Heart left ventricle (tissue), 16 donors: ENCODE results near the gene KLHL8. TPM values are rescaled to one million over a fixed set of nuclear protein-coding genes. Genes with fewer than 3 reads are reported as not detected.

ENCODE experiments used
- ATAC-seq, 4 donors: fragments of 200-7000 bp; cut with Tn5 transposase; one replicate each; pipeline ENCODE4 v1.9.1; 2020 to 2022; ENCODE audit warnings: moderate library complexity in 4 of 4, mild to moderate bottlenecking in 3 of 4, moderate number of reproducible peaks in 1 of 4
- DNase-seq, 5 donors: peaks; one replicate each; pipeline ENCODE4 v3.0.0-alpha.2; 2020
- H3K27ac ChIP-seq, 12 donors: fragments of 200-600 bp; sonication (generic) in 4 of 12; one replicate each; pipeline versions ENCODE4 v1.5.0 to v1.8.0; 2016 to 2022; ENCODE audit warnings: mild to moderate bottlenecking in 2 of 12
- H3K27me3 ChIP-seq, 9 donors: fragments of 200-600 bp; sonication (generic) in 2 of 9; one replicate each; pipeline versions ENCODE4 v1.5.1 to v1.8.0; 2016 to 2022; ENCODE audit warnings: mild to moderate bottlenecking in 3 of 9
- H3K36me3 ChIP-seq, 9 donors: fragments of 200-600 bp; sonication (generic) in 2 of 9; one replicate each; pipeline versions ENCODE4 v1.5.0 to v1.8.0; 2018 to 2022; ENCODE audit warnings: mild to moderate bottlenecking in 2 of 9
- H3K4me1 ChIP-seq, 12 donors: fragments of 200-600 bp; sonication (generic) in 4 of 12; one replicate each; pipeline versions ENCODE4 v1.5.0 to v1.8.0; 2016 to 2022; ENCODE audit warnings: mild to moderate bottlenecking in 3 of 12
- H3K4me3 ChIP-seq, 12 donors: fragments of 200-600 bp; sonication (generic) in 4 of 12; one replicate each; pipeline versions ENCODE4 v1.5.0 to v1.8.0; 2017 to 2022; ENCODE audit warnings: mild to moderate bottlenecking in 9 of 12, moderate library complexity in 4 of 12
- H3K9me3 ChIP-seq, 12 donors: fragments of 200-600 bp; sonication (generic) in 4 of 12; one replicate each; pipeline versions ENCODE4 v1.5.0 to v1.8.0; 2016 to 2022; ENCODE audit warnings: mild to moderate bottlenecking in 1 of 12
- CTCF ChIP-seq, 12 donors: fragments of 200-600 bp; sonication (generic) in 4 of 12; IDR thresholded peaks; one replicate each; pipeline versions ENCODE4 v1.5.0 to v1.8.0; 2018 to 2022; ENCODE audit warnings: antibody characterized with exemption in 12 of 12, mild to moderate bottlenecking in 5 of 12
- POLR2A ChIP-seq, 2 donors: fragments of 450-650 bp; IDR thresholded peaks; one replicate each; pipeline ENCODE4 v1.6.1; 2017; ENCODE audit warnings: antibody characterized with exemption in 2 of 2, mild to moderate bottlenecking in 2 of 2, moderate library complexity in 2 of 2
- WGBS, 4 donors: extraction: QIAGEN DNeasy Blood & Tissue Kit in 2 of 4; methylation state at CpG; one replicate each; pipeline versions ENCODE4 v1.1.5 to v1.1.7; 2013 to 2018; 5-methylcytosine and 5-hydroxymethylcytosine counted together
- intact Hi-C, 10 donors: fragments of 100-400 bp; cut with DNase I; formaldehyde crosslinking; loops; one replicate each; pipeline versions ENCODE4 v1.11.1 to v1.14.2; 2022
- polyA plus RNA-seq, 2 donors: library from polyadenylated mRNA; stranded (reverse); fragments of 200-250 nt; gene quantifications; one replicate each; pipeline ENCODE4 v1.2.3, GENCODE V29; 2013
- total RNA-seq, 9 donors: library from RNA; depleted of rRNA in 2 of 9; stranded (reverse); fragments of >200 nt in 2 of 9; fragmentation: NEBNext Ultra II Directional in 3 of 9; extraction: Animal tissue kit (Norgen Biotek cat#: 25700) in 3 of 9; gene quantifications; one replicate each; pipeline versions ENCODE4 v1.1.0 to v1.2.4, GENCODE V29; 2016 to 2023
- donor health status: ischemic (EF 13 %, LVEDD 7.1; RV severe dilation, severe dysfunction).
- donor health status: healthy with polysubstance abuse.
- donor health status: DM: no; HTN: yes; CAD: no.
- donor health status: DM: no; HTN: no; CAD: no.
- donor health status: ischemic (EF 25% LVEDD 6.9; RV normal size, moderate dysfunction).
- donor health status: ischemic (EF 25% LVEDD 5.7; RV mildly dilated, moderate dysfunction).
- donor health status: healthy.
- donor health status: DM: yes; HTN: yes; CAD: no.
- donor health status: ischemic (EF 35%, LVEDD 5.7; RV mildly dilated, moderate dysfunction).
- donor health status: nonischemic (EF 11% LVEDD 7.7; RV severe dilation, severe dysfunction).
- donor health status: DM: yes; HTN: yes; CAD: no.
- donor health status: PGD.
- donor health status: ischemic (EF 29% LVEDD 5.4; RV normal size, mild dysfunction).
- donor health status: nonischemic (EF 23%, LVEDD 6.1; RV moderate dilation, normal function).

The KLHL8 gene
- total and polyA plus RNA-seq, 11 donors, result 2.9 to 14.7 (median 10.1) TPM

GRCh38 chr4:87126056-87126455, 94.4 kb downstream of the KLHL8 start:
- WGBS, 4 donors, result 92 to 99% (median 97%) methylated on average over 9 of the region's 9 CpGs
- Histone ChIP-seq H3K4me3 (no peak overlapping the region), H3K27ac (no peak overlapping the region), H3K36me3 (peaks cover 0 to 94% (median 64%) of the 10 kb centered on the region in 9 donors), H3K27me3 (no peaks in the 10 kb centered on the region), H3K9me3 (no peaks in the 10 kb centered on the region), H3K4me1 (peaks cover 0 to 30% (median 16%) of the 10 kb centered on the region in 12 donors)
- intact Hi-C loops, result no loop called here
- no peak for DNase-seq
- no peak for TF ChIP-seq CTCF (IDR thresholded peaks at IDR 0.05)
- TF ChIP-seq POLR2A (IDR thresholded peaks at IDR 0.05), result no peak
- no peak for ATAC-seq

GRCh38 chr4:87122252-87122651, 98.2 kb downstream of the KLHL8 start:
- intact Hi-C loops, result no loop called here
- no peaks in the 10 kb centered on the region for H3K9me3 ChIP-seq
- no peak overlapping the region for H3K4me3 ChIP-seq
- H3K27me3 ChIP-seq, result no peaks in the 10 kb centered on the region
- no peak for TF ChIP-seq CTCF (IDR thresholded peaks at IDR 0.05)
- TF ChIP-seq POLR2A (IDR thresholded peaks at IDR 0.05), result no peak
- ATAC-seq (peak in 1 of 4 donors; percentile 49), DNase-seq (peak in 1 of 5 donors; percentile 50)
- H3K4me1 ChIP-seq, result peaks cover 0 to 56% (median 43%) of the 10 kb centered on the region in 12 donors
- H3K36me3 ChIP-seq, result peaks cover 0 to 89% (median 42%) of the 10 kb centered on the region in 9 donors
- WGBS, 4 donors, result 78 to 88% (median 79%) methylated on average over 4 of the region's 4 CpGs
- H3K27ac ChIP-seq, result peak overlapping the region in 10 of 12 donors; percentile 75 to 93 (median 85)

GRCh38 chr4:87121341-87122065, 98.9 kb downstream of the KLHL8 start:
- Histone ChIP-seq H3K27ac (peak overlapping the region in 11 of 12 donors; percentile 64 to 93 (median 85)), H3K4me3 (peak overlapping the region in 1 of 12 donors; percentile 42), H3K27me3 (no peaks in the 10 kb centered on the region), H3K4me1 (peaks cover 0 to 63% (median 47%) of the 10 kb centered on the region in 12 donors), H3K36me3 (peaks cover 0 to 89% (median 42%) of the 10 kb centered on the region in 9 donors), H3K9me3 (no peaks in the 10 kb centered on the region)
- 64 to 74% (median 68%) methylated on average over 4 of the region's 4 CpGs for WGBS, 4 donors
- intact Hi-C loops, result no loop called here
- ATAC-seq, result peak in 3 of 4 donors; percentile 22 to 47 (median 25)
- TF ChIP-seq POLR2A (IDR thresholded peaks at IDR 0.05) (no peak), CTCF (IDR thresholded peaks at IDR 0.05) (no peak)
- no peak for DNase-seq

GRCh38 chr4:87120411-87121162, 99.8 kb downstream of the KLHL8 start:
- H3K9me3 ChIP-seq, result no peaks in the 10 kb centered on the region
- peaks cover 0 to 66% (median 51%) of the 10 kb centered on the region in 12 donors for H3K4me1 ChIP-seq
- H3K27ac ChIP-seq, result peak overlapping the region; percentile 1 to 93 (median 82)
- WGBS, 4 donors, result 37 to 62% (median 45%) methylated on average over 18 of the region's 18 CpGs
- intact Hi-C loops, result no loop called here
- peak in 3 of 12 donors; percentile 14 to 37 (median 23) for TF ChIP-seq CTCF (IDR thresholded peaks at IDR 0.05)
- peak; percentile 12 to 28 for TF ChIP-seq POLR2A (IDR thresholded peaks at IDR 0.05)
- no peaks in the 10 kb centered on the region for H3K27me3 ChIP-seq
- H3K36me3 ChIP-seq, result peaks cover 0 to 89% (median 42%) of the 10 kb centered on the region in 9 donors
- DNase-seq, result peak; percentile 51 to 82 (median 61)
- H3K4me3 ChIP-seq, result peak overlapping the region in 9 of 12 donors; percentile 16 to 50 (median 37)
- peak; percentile 76 to 89 (median 88) for ATAC-seq
